Left ventricle myocardium inferior (tissue), 1 donor: ENCODE data around the gene CIAO3. TPM values are rescaled to one million over a fixed set of nuclear protein-coding genes. Genes with fewer than 3 reads are reported as not detected.

Experiments used
- DNase-seq: peaks from one replicate; pipeline ENCODE4 v3.0.0-alpha.2; 2020
- H3K27ac ChIP-seq: fragments of 200-600 bp; replicated peaks from 2 replicates; pipeline ENCODE4 v1.8.0; 2021
- H3K27me3 ChIP-seq: fragments of 200-600 bp; 2 replicates; pipeline ENCODE4 v1.8.0; 2021; ENCODE audit warnings: low read depth
- H3K36me3 ChIP-seq: fragments of 200-600 bp; 2 replicates; pipeline ENCODE4 v1.8.0; 2021
- H3K4me1 ChIP-seq: fragments of 200-600 bp; 2 replicates; pipeline ENCODE4 v1.8.0; 2021
- H3K4me3 ChIP-seq: fragments of 200-600 bp; 2 replicates; pipeline ENCODE4 v1.8.0; 2021; ENCODE audit warnings: mild to moderate bottlenecking, moderate library complexity
- H3K9me3 ChIP-seq: fragments of 200-600 bp; replicated peaks from 2 replicates; pipeline ENCODE4 v1.8.0; 2021
- intact Hi-C: fragments of 100-400 bp; cut with micrococcal nuclease; formaldehyde crosslinking; loops from one replicate; pipeline ENCODE4 v1.11.0; 2022
- total RNA-seq: library from RNA; stranded (reverse); fragmentation: NEBNext Ultra II Directional; extraction: Animal tissue kit (Norgen Biotek cat#: 25700); gene quantifications from one replicate; pipeline ENCODE4 v1.2.1, GENCODE V29; 2021
- TF ChIP-seq, protein P1 (sequence below): fragments of 200-600 bp; IDR thresholded peaks from 2 replicates; pipeline ENCODE4 v1.8.0; 2021; ENCODE audit warnings: antibody characterized with exemption, mild to moderate bottlenecking, borderline replicate concordance
- donor health status: DM: no; HTN: yes; CAD: no; lungs with severe emphysema.

CIAO3 gene
- total RNA-seq, 1 donor from 2014 or later = 30.3 TPM

DNA sequence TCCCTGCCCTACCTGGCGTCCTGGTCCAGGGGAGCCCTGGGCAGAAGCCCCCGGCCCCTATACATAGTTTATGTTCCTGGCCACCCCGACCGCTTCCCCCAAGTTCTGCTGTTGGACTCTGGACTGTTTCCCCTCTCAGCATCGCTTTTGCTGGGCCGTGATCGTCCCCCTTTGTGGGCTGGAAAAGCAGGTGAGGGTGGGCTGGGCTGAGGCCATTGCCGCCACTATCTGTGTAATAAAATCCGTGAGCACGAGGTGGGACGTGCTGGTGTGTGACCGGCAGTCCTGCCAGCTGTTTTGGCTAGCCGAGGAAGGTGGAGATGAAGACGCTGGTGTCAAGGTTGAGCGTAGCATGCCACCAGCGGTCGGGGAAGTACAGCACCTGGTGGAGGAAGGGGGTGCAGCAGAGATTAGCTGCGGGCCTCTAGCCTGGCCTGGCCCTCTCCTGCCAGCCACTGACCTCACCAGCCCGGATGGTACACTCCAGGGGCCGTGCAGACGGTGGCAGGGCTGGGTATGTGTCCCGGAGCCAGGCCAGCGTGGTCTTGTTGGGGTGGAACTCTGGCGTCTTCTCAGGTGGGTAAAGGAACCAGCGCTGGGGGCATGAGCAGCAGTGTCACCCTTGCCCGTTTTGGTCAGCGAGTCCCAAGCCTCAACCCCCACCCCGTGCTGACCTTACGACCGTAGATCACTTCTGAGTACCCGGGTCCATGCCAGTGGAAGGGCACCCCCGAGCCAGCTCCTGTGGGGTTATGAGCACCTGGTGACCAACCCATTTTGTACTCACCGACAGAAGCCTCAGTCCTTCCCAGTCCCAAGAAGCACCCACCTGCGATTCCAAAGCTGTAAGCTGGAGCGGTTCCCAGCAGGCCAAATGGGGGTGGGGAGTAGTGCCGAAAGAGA lies 58.1 kb downstream of the CIAO3 start:
- intact Hi-C loops = no loop called here
- Histone ChIP-seq H3K27ac (peak overlapping the region; percentile 85), H3K4me3 (peak overlapping the region; percentile 88), H3K27me3 (peaks cover 4% of the 10 kb centered on the region), H3K4me1 (peaks cover 71% of the 10 kb centered on the region), H3K9me3 (no peaks in the 10 kb centered on the region), H3K36me3 (peaks cover 33% of the 10 kb centered on the region)
- DNase-seq = no peak
- TF ChIP-seq, protein P1, sequence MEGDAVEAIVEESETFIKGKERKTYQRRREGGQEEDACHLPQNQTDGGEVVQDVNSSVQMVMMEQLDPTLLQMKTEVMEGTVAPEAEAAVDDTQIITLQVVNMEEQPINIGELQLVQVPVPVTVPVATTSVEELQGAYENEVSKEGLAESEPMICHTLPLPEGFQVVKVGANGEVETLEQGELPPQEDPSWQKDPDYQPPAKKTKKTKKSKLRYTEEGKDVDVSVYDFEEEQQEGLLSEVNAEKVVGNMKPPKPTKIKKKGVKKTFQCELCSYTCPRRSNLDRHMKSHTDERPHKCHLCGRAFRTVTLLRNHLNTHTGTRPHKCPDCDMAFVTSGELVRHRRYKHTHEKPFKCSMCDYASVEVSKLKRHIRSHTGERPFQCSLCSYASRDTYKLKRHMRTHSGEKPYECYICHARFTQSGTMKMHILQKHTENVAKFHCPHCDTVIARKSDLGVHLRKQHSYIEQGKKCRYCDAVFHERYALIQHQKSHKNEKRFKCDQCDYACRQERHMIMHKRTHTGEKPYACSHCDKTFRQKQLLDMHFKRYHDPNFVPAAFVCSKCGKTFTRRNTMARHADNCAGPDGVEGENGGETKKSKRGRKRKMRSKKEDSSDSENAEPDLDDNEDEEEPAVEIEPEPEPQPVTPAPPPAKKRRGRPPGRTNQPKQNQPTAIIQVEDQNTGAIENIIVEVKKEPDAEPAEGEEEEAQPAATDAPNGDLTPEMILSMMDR = no peak

DNA sequence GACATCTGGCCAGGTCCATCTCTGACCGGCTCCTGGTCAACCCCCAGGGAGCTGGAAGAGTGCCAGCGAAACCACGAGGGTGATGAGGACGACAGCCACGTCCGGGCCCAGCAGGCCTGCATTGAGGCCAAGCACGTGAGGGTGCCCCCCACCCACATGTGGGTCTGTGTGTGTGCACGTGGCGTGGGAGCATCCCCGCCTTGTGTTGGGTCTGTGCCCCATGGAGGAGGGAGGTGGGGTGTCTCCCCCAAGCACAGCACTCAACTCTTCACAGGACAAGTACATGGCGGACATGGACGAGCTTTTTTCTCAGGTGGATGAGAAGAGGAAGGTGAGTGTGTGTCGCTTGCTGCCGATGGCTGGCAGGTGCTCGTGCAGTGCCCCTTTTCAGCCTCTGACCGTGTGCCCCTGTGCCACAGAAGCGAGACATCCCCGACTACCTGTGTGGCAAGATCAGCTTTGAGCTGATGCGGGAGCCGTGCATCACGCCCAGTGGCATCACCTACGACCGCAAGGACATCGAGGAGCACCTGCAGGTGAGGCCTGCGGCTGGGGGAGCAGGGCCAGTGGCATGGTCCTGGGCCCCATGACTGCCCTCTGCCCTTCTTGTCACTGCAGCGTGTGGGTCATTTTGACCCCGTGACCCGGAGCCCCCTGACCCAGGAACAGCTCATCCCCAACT lies 58.9 kb downstream of the CIAO3 start:
- H3K4me1 ChIP-seq = peaks cover 71% of the 10 kb centered on the region
- intact Hi-C loops = no loop called here
- no peak for DNase-seq
- TF ChIP-seq, protein P1 = no peak
- peaks cover 13% of the 10 kb centered on the region for H3K27me3 ChIP-seq
- peaks cover 25% of the 10 kb centered on the region for H3K36me3 ChIP-seq
- H3K4me3 ChIP-seq = peak overlapping the region; percentile 88
- H3K9me3 ChIP-seq = no peaks in the 10 kb centered on the region
- peak overlapping the region; percentile 100 for H3K27ac ChIP-seq

DNA sequence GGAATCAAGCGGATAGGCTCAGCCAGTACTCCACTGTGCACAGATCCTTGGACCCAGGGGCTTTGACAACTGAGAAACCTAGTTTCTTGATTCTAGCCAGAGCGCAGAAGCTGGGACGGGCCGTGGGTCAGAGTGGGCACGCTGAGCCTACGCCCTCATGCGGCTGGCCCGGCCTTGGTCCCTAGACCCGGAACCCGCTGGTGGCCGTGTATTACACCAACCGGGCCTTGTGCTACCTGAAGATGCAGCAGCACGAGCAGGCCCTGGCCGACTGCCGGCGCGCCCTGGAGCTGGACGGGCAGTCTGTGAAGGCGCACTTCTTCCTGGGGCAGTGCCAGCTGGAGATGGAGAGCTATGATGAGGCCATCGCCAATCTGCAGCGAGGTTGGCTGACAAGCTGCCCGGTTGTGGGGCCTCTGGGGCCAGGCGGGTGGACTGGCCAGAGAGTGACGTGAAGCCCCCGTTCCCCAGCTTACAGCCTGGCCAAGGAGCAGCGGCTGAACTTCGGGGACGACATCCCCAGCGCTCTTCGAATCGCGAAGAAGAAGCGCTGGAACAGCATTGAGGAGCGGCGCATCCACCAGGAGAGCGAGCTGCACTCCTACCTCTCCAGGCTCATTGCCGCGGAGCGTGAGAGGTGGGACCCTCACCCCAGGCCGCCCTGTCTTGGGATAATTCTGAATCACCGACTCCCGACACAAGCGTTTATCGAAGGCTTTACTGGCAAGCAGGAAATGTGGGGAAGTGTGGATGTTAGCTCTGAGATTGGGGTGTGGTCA lies 59.6 kb downstream of the CIAO3 start:
- DNase-seq = no peak
- H3K4me1 ChIP-seq = peaks cover 73% of the 10 kb centered on the region
- TF ChIP-seq, protein P1 = no peak
- peaks cover 19% of the 10 kb centered on the region for H3K27me3 ChIP-seq
- H3K4me3 ChIP-seq = peak overlapping the region; percentile 88
- peak overlapping the region; percentile 100 for H3K27ac ChIP-seq
- intact Hi-C loops = no loop called here
- peaks cover 21% of the 10 kb centered on the region for H3K36me3 ChIP-seq
- H3K9me3 ChIP-seq = no peaks in the 10 kb centered on the region

DNA sequence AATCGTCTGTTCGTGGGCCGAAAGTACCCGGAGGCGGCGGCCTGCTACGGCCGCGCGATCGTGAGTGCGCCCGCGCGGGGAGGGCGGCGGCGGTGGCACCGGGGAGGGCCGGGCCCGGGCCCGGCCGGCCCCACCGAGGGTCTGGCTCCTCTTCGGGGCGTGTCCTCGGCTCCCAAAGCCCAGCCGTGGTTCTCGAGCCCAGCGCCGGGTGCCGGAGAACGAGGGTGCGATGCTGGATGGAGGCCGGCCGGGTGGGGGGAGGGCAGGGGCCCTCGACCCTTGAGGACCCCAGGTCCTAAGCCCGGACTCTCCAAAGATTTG lies 60.2 kb downstream of the CIAO3 start:
- H3K4me1 ChIP-seq = peaks cover 73% of the 10 kb centered on the region
- TF ChIP-seq, protein P1 = no peak
- peaks cover 21% of the 10 kb centered on the region for H3K36me3 ChIP-seq
- intact Hi-C loops = no loop called here
- H3K27ac ChIP-seq = peak overlapping the region; percentile 100
- no peak for DNase-seq
- peaks cover 19% of the 10 kb centered on the region for H3K27me3 ChIP-seq
- H3K4me3 ChIP-seq = peak overlapping the region; percentile 88
- no peaks in the 10 kb centered on the region for H3K9me3 ChIP-seq

- peak; percentile 88 for DNase-seq
- Histone ChIP-seq H3K27ac (peak within 1 kb of the TSS; percentile 100), H3K4me1 (peaks cover 72% of the 10 kb centered on the region), H3K27me3 (peaks cover 19% of the 10 kb centered on the region), H3K9me3 (no peaks in the 10 kb centered on the region), H3K4me3 (peak within 1 kb of the TSS; percentile 88), H3K36me3 (peaks cover 21% of the 10 kb centered on the region)
- TF ChIP-seq, protein P1 = no peak
- intact Hi-C loops = no loop called here
These were observed 60.8 kb downstream of the CIAO3 start, which contains the start of gene STUB1 for GRCh38 chr16:679814-680624. Gene STUB1 (plus strand): TSS chr16:680410. CDS start chr16:680526, 116 bp downstream.
